ENCODE data around the gene CACNG3.

Gene CACNG3

GRCh38 chr16:24394341-24394740 is 138.2 kb downstream of the CACNG3 start:
- in situ Hi-C loops (cut with HindIII; ENCODE audit: low pct_ligation_motif_present, low sequenced_read_pairs): no loop called here
- TF ChIP-seq CTCF (IDR thresholded peaks at IDR 0.05; ENCODE audit: low read depth, low read length, missing control alignments): no peak
- Histone ChIP-seq H3K27me3 (replicated peaks) (no peaks in the 10 kb centered on the region), H3K4me3 (ENCODE audit: low read depth, low read length) (no peak overlapping the region), H3K27ac (no peak overlapping the region), H3K36me3 (replicated peaks) (no peaks in the 10 kb centered on the region)
- DNase-seq: no peak

GRCh38 chr16:24396350-24397271 is 140.5 kb downstream of the CACNG3 start:
- Histone ChIP-seq H3K27ac (no peak overlapping the region), H3K27me3 (replicated peaks) (no peaks in the 10 kb centered on the region), H3K36me3 (replicated peaks) (no peaks in the 10 kb centered on the region), H3K4me3 (ENCODE audit: low read depth, low read length) (no peak overlapping the region)
- TF ChIP-seq CTCF (IDR thresholded peaks at IDR 0.05; ENCODE audit: low read depth, low read length, missing control alignments): no peak
- in situ Hi-C loops (cut with HindIII; ENCODE audit: low pct_ligation_motif_present, low sequenced_read_pairs): no loop called here
- DNase-seq: no peak

- no peaks in the 10 kb centered on the region for H3K27me3 ChIP-seq (replicated peaks)
- no peak overlapping the region for H3K27ac ChIP-seq
- no peak overlapping the region for H3K4me3 ChIP-seq (ENCODE audit: low read depth, low read length)
- in situ Hi-C loops (cut with HindIII; ENCODE audit: low pct_ligation_motif_present, low sequenced_read_pairs): no loop called here
- TF ChIP-seq CTCF (IDR thresholded peaks at IDR 0.05; ENCODE audit: low read depth, low read length, missing control alignments): no peak
- no peaks in the 10 kb centered on the region for H3K36me3 ChIP-seq (replicated peaks)
- DNase-seq: no peak
These were observed 152.9 kb downstream of the CACNG3 start for GRCh38 chr16:24409045-24409444.
